ENCODE data around the gene TTC7B. TPM values are rescaled to one million over a fixed set of nuclear protein-coding genes. Genes with fewer than 3 reads are reported as not detected.

Gene TTC7B
- total RNA-seq, 4 donors from 2014 or later, result 14.3 to 48.9 (median 32.5) TPM

DNA sequence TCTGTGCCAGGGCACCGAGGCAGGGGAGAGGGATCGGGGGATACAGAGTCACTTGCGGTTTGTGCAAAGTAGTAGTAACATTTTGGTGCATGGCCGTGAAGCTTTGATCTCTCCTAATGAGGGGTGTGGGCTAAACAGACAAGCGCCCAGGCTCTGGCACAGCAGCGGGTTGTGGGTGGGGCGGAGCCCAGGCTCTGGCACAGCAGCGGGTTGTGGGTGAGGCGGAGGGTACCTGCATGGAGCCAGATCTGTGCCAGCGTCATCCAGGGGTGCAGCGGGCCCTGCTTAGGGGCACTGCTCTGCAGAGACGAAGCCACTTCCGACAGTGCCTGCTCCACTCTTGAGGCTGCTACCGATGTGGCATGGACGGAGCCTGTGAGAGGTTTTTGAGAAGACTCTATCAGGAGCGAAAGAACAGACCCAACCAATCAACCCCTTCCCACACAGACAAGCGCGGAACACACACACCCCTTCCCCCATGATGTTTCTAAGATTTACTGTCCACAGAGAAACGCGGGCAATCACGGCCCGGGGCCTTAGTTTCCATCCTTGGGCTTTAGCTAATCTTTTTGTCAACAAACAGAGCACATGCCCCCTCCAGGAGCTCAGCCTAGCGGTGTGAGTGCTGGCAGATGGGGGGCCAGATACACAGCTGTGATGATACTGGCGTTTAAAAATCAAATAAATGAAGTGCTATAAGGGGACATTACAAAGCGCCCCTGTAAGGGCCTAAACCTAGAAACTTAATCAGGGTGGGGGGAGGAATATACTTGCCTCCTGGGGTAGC lies 222.8 kb downstream of the TTC7B start:
- no peak for DNase-seq (ENCODE audit: low spot score in 2 of 2)
- Histone ChIP-seq H3K9me3 (no peaks in the 10 kb centered on the region), H3K4me3 (no peak overlapping the region), H3K36me3 (peaks cover 3% of the 10 kb centered on the region), H3K4me1 (no peaks in the 10 kb centered on the region), H3K27me3 (no peaks in the 10 kb centered on the region), H3K27ac (no peak overlapping the region)
- WGBS, result 72% methylated on average over 25 of the region's 25 CpGs
- no peak for TF ChIP-seq POLR2AphosphoS5 (IDR thresholded peaks at IDR 0.05)
- TF ChIP-seq CTCF (IDR thresholded peaks at IDR 0.05), result no peak
- no peak for TF ChIP-seq EP300 (IDR thresholded peaks at IDR 0.05)
- no peak for TF ChIP-seq POLR2A (IDR thresholded peaks at IDR 0.05)

DNA sequence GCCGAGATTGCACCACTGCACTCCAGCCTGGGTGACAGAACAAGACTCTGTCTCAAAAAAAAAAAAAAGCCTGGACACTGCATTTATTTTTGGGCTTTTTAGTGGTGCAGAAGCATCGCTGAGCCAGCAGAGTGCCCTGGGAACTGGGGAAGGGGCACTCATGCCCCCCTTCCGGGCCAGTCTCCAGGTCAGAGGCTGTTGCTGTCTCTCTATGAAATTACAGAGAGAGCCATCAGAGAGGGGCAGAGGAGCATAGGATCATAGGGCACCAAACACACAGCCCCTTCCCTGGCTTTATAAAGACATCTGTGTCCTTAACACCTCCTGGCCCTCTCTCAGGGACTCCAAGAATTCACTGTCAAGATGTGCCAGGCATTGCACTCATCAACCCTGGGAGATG lies 223.6 kb downstream of the TTC7B start:
- H3K9me3 ChIP-seq, result no peaks in the 10 kb centered on the region
- no peak overlapping the region for H3K27ac ChIP-seq
- 97% methylated on average over 3 of the region's 3 CpGs for WGBS
- no peak for DNase-seq (ENCODE audit: low spot score in 2 of 2)
- H3K4me3 ChIP-seq, result no peak overlapping the region
- no peaks in the 10 kb centered on the region for H3K4me1 ChIP-seq
- no peaks in the 10 kb centered on the region for H3K27me3 ChIP-seq
- peaks cover 3% of the 10 kb centered on the region for H3K36me3 ChIP-seq
- TF ChIP-seq CTCF (IDR thresholded peaks at IDR 0.05) (no peak), POLR2A (IDR thresholded peaks at IDR 0.05) (no peak), EP300 (IDR thresholded peaks at IDR 0.05) (no peak)

GRCh38 chr14:90587918-90588317 lies 228.3 kb downstream of the TTC7B start:
- Histone ChIP-seq H3K4me3 (no peak overlapping the region), H3K36me3 (peaks cover 3% of the 10 kb centered on the region), H3K9me3 (no peaks in the 10 kb centered on the region), H3K27ac (no peak overlapping the region), H3K27me3 (no peaks in the 10 kb centered on the region), H3K4me1 (no peaks in the 10 kb centered on the region)
- DNase-seq (ENCODE audit: low spot score in 2 of 2), result no peak
- 92% methylated on average over 10 of the region's 10 CpGs for WGBS
- TF ChIP-seq POLR2A (IDR thresholded peaks at IDR 0.05), result no peak
- TF ChIP-seq POLR2AphosphoS5 (IDR thresholded peaks at IDR 0.05), result no peak
- TF ChIP-seq EP300 (IDR thresholded peaks at IDR 0.05), result no peak
- TF ChIP-seq CTCF (IDR thresholded peaks at IDR 0.05), result no peak

DNA sequence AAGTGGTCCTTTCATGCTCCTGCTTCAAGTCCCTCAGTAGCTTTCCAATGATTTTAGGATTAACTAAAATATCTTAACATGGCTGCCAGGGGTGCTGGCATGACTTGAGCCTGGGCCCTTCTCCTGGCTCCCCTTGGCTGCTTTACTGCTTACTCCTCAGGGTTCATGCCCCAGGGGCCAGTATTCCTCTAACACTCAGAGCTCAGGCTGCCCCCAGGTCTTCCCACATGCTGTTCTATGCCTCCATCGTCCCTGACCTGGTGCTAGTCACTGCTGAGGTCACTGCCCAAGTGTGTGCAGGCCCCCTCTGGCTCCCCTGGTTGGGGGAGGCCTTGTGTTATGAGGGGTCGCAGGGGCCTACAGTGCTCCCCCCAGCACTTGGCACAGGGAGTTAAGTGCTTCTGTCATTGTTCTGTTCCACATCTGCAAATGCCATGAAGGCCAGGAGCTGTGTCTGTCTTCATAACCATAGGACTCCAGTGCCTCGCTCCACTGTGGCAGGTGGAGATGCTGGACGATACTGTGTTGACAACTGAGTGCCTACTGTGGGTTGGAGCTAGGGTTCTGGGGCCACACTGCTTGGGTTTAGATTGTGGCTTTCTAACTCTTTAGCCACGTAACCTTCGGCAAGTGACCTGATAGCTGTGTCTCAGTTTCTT lies 228.8 kb downstream of the TTC7B start:
- DNase-seq (ENCODE audit: low spot score in 2 of 2), result no peak
- no peaks in the 10 kb centered on the region for H3K9me3 ChIP-seq
- H3K27ac ChIP-seq, result no peak overlapping the region
- no peak for TF ChIP-seq POLR2A (IDR thresholded peaks at IDR 0.05)
- TF ChIP-seq CTCF (IDR thresholded peaks at IDR 0.05), result no peak
- no peak for TF ChIP-seq EP300 (IDR thresholded peaks at IDR 0.05)
- TF ChIP-seq POLR2AphosphoS5 (IDR thresholded peaks at IDR 0.05), result no peak
- H3K4me1 ChIP-seq, result no peaks in the 10 kb centered on the region
- no peaks in the 10 kb centered on the region for H3K27me3 ChIP-seq
- no peak overlapping the region for H3K4me3 ChIP-seq
- peaks cover 3% of the 10 kb centered on the region for H3K36me3 ChIP-seq
- 97% methylated on average over 3 of the region's 6 CpGs for WGBS

DNA sequence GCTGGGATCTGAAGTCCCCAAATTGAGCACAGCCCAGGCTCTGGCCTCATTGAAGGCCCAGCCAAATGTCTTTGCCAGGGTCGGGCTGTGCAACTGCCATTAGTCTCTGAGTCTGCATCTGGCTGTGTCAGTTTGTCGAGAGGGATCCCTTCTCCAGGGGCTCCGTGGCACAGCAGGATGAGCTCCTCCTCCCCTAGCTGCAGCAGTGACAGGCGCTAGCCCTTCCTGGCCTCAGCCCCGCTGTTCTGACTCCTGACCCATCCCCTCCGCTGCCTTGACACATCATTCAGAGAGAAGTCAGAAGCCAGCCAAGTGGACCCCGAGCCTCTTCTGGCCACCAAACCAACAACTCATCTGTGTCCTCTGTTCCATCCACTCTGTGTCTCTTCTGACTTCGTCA lies 231.1 kb downstream of the TTC7B start:
- Histone ChIP-seq H3K27ac (no peak overlapping the region), H3K9me3 (no peaks in the 10 kb centered on the region), H3K27me3 (no peaks in the 10 kb centered on the region), H3K4me3 (no peak overlapping the region), H3K36me3 (no peaks in the 10 kb centered on the region), H3K4me1 (no peaks in the 10 kb centered on the region)
- TF ChIP-seq CTCF (IDR thresholded peaks at IDR 0.05), result no peak
- no peak for TF ChIP-seq POLR2AphosphoS5 (IDR thresholded peaks at IDR 0.05)
- no peak for TF ChIP-seq POLR2A (IDR thresholded peaks at IDR 0.05)
- TF ChIP-seq EP300 (IDR thresholded peaks at IDR 0.05), result no peak
- no peak for DNase-seq (ENCODE audit: low spot score in 2 of 2)
- 89% methylated on average over 6 of the region's 8 CpGs for WGBS
